Measurements from ENCODE around the gene TNN. TPM values are rescaled to one million over a fixed set of nuclear protein-coding genes. Genes with fewer than 3 reads are reported as not detected.
"Not testable (repeated sequence)": the region's sequence is repeated elsewhere in the genome, so short reads cannot be mapped to it uniquely, and the experiment has no call there.

The TNN gene
- total RNA-seq, 2 experiments from 2014 or later = not detected

- CTCF ChIA-PET = no interaction called here
- no peak for TF ChIP-seq CTCF (IDR thresholded peaks at IDR 0.05)
These were observed 25.0 kb upstream of the TNN start for GRCh38 chr1:175042650-175043049.

GRCh38 chr1:175043824-175044223, 23.8 kb upstream of the TNN start:
- Mint-ChIP-seq H3K4me1 (ENCODE audit: low read depth) (no peaks in the 10 kb centered on the region), H3K9me3 (no peaks in the 10 kb centered on the region), H3K27ac (no peak overlapping the region), H3K4me3 (no peak overlapping the region), H3K36me3 (ENCODE audit: low read depth) (no peaks in the 10 kb centered on the region), H3K27me3 (peaks cover 24% of the 10 kb centered on the region)
- POLR2A ChIA-PET = no interaction called here
- Histone ChIP-seq H3K4me3 (ENCODE audit: low read length) (no peak overlapping the region), H3K9me3 (ENCODE audit: control insufficient read depth in 1 of 2, insufficient read depth in 1 of 2, low read length in 2 of 2) (peaks cover 0 to 3% of the 10 kb centered on the region in 2 experiments), H3K4me1 (ENCODE audit: insufficient read depth, low read length) (no peaks in the 10 kb centered on the region), H3K36me3 (ENCODE audit: insufficient read depth, low read length) (no peaks in the 10 kb centered on the region), H3K27me3 (ENCODE audit: control insufficient read depth in 1 of 2, insufficient read depth in 2 of 2, low read length in 2 of 2) (peaks cover 0 to under 1% of the 10 kb centered on the region in 2 experiments), H3K27ac (ENCODE audit: low read depth in 1 of 2, low read length in 2 of 2) (no peak overlapping the region)
- DNase-seq (no peak), ATAC-seq (ENCODE audit: poor library complexity) (no peak)
- no peak for TF ChIP-seq CTCF (IDR thresholded peaks at IDR 0.05)
- CTCF ChIA-PET = no interaction called here
- intact Hi-C loops (cut with DNase I, micrococcal nuclease) = no loop called here

More at GRCh38 chr1:175042650-175043049, 25.0 kb upstream of the TNN start:
- H3K4me3 ChIP-seq (ENCODE audit: low read length) = no peak overlapping the region
- Mint-ChIP-seq H3K27ac (no peak overlapping the region), H3K36me3 (ENCODE audit: low read depth) (no peaks in the 10 kb centered on the region), H3K9me3 (no peaks in the 10 kb centered on the region), H3K4me1 (ENCODE audit: low read depth) (no peaks in the 10 kb centered on the region), H3K27me3 (peaks cover 15% of the 10 kb centered on the region), H3K4me3 (no peak overlapping the region)
- no peaks in the 10 kb centered on the region for H3K4me1 ChIP-seq (ENCODE audit: insufficient read depth, low read length)
- intact Hi-C loops (cut with DNase I, micrococcal nuclease) = no loop called here
- no peaks in the 10 kb centered on the region for H3K27me3 ChIP-seq (ENCODE audit: control insufficient read depth in 1 of 2, insufficient read depth in 2 of 2, low read length in 2 of 2)
- ATAC-seq (ENCODE audit: poor library complexity) (no peak), DNase-seq (no peak)
- POLR2A ChIA-PET = no interaction called here
- no peak overlapping the region for H3K27ac ChIP-seq (ENCODE audit: low read depth in 1 of 2, low read length in 2 of 2)
- H3K36me3 ChIP-seq (ENCODE audit: insufficient read depth, low read length) = no peaks in the 10 kb centered on the region
- H3K9me3 ChIP-seq (ENCODE audit: control insufficient read depth in 1 of 2, insufficient read depth in 1 of 2, low read length in 2 of 2) = peaks cover 0 to 3% of the 10 kb centered on the region in 2 experiments

- H3K9me3 Mint-ChIP-seq; intact Hi-C loops (cut with DNase I, micrococcal nuclease); H3K4me1 ChIP-seq (ENCODE audit: insufficient read depth, low read length); H3K27me3 ChIP-seq (ENCODE audit: control insufficient read depth in 1 of 2, insufficient read depth in 2 of 2, low read length in 2 of 2); CTCF ChIA-PET; POLR2A ChIA-PET; H3K9me3 ChIP-seq (ENCODE audit: control insufficient read depth in 1 of 2, insufficient read depth in 1 of 2, low read length in 2 of 2); H3K27ac ChIP-seq (ENCODE audit: low read depth in 1 of 2, low read length in 2 of 2); H3K36me3 Mint-ChIP-seq (ENCODE audit: low read depth); H3K4me1 Mint-ChIP-seq (ENCODE audit: low read depth); H3K36me3 ChIP-seq (ENCODE audit: insufficient read depth, low read length); DNase-seq; H3K4me3 Mint-ChIP-seq; ATAC-seq (ENCODE audit: poor library complexity); H3K27ac Mint-ChIP-seq; H3K4me3 ChIP-seq (ENCODE audit: low read length): not testable (repeated sequence)
- H3K27me3 Mint-ChIP-seq = peaks cover 31% of the 10 kb centered on the region
These were observed 23.0 kb upstream of the TNN start for GRCh38 chr1:175044591-175044990.

- intact Hi-C loops (cut with DNase I, micrococcal nuclease) = no loop called here
- ChIA-PET CTCF (no interaction called here), POLR2A (no interaction called here)
- no peaks in the 10 kb centered on the region for H3K4me1 Mint-ChIP-seq (ENCODE audit: low read depth)
- no peak for TF ChIP-seq CTCF (IDR thresholded peaks at IDR 0.05)
- Histone ChIP-seq H3K36me3 (ENCODE audit: insufficient read depth, low read length) (no peaks in the 10 kb centered on the region), H3K27ac (ENCODE audit: low read depth in 1 of 2, low read length in 2 of 2) (no peak overlapping the region), H3K27me3 (ENCODE audit: control insufficient read depth in 1 of 2, insufficient read depth in 2 of 2, low read length in 2 of 2) (peaks cover 0 to 7% of the 10 kb centered on the region in 2 experiments), H3K4me3 (ENCODE audit: low read length) (no peak overlapping the region), H3K9me3 (ENCODE audit: control insufficient read depth in 1 of 2, insufficient read depth in 1 of 2, low read length in 2 of 2) (peaks cover 0 to 3% of the 10 kb centered on the region in 2 experiments), H3K4me1 (ENCODE audit: insufficient read depth, low read length) (no peaks in the 10 kb centered on the region)
- no peak overlapping the region for H3K27ac Mint-ChIP-seq
- no peak for ATAC-seq (ENCODE audit: poor library complexity)
- DNase-seq = no peak
- no peaks in the 10 kb centered on the region for H3K9me3 Mint-ChIP-seq
- H3K4me3 Mint-ChIP-seq = no peak overlapping the region
- H3K36me3 Mint-ChIP-seq (ENCODE audit: low read depth) = no peaks in the 10 kb centered on the region
- peaks cover 36% of the 10 kb centered on the region for H3K27me3 Mint-ChIP-seq
These were observed 22.5 kb upstream of the TNN start for GRCh38 chr1:175045097-175045496.
